ENCODE results near the gene DYNC2LI1.

DYNC2LI1 gene

DNA sequence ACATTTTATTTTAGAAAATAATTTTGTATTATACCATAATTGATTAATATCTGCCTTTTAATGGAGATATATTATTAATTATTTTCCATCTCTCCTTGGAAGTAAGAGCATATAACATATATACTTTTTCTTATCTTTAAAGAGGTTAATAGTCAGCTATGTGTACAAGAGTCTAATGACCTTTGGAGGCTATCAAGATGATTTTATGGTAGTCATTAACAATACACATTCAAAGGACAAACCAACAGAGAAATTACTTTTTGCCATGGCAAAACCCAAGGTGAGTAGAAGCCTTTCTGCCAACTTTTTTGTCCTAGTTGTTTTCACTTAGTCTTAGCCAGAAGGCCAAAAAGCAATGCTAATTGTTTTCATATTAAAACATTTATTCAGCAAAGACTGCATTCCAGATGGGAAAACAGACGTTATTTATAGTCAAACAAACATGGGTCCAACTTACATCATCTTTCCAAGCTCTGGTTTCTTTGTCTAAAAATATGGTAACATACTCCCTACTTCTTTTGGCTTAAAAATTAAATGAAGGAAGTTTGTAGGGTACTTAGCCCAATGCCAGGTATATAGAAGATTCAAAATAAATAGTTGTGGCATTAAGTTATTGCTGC, 9.6 kb upstream of the DYNC2LI1 start:
- no peak for DNase-seq

DNA sequence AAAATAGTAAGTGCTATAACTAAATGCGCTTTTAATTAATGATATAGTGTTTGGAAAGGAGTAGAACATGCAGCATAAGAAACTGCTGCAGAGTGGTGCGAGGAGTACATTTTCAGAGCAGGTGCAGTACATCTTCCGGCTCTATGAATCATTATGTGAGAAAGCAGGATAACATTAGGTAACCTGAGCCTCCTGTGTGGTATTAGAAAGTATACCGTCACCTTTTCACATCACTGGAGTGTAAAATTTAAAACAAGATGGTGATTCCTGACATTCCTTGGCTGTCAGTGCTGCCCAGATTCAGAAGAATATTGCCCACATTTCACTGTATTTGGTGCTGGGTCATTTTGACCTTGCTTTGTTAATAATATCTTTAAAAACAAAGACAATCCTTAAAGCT, 7.8 kb upstream of the DYNC2LI1 start:
- no peak for DNase-seq

DNA sequence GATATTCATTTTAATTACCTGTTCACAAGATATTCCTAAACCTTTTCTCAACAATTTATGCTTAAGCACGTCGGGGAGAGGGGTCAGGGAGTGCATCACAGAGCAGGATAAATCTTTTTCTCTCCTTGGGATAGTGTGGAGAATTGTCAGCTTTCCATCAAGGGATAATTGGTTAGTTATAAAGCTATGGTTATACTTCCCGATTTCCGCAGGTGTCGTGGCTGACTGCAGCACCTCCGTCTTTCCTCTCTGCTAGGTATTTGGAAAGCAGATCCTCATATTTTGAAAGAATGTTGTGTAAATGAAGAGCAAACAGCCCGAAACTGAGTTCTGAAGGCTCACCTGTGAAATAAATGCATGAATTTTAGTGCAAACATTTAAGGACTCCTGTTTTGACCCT, 778 bp downstream of the DYNC2LI1 start:
- no peak for DNase-seq

DNA sequence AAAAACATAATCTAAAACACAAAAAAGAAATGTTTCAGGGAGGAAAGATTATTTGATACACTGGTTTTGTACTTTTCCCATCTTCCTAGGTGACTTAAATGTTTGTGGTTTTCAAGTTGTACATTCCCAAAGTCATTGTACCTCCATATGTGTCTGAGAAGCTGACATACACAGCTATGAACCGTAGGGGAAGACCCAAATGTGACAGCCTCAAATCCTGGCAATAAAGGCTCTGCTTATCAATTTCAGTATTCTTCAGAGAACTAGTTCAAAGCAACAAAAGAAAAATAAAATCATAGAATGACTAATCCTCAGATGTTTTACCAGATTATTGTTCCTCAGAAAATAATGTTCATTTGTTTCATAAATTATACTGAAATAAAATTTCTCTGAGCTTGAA, 2.5 kb downstream of the DYNC2LI1 start:
- no peak for DNase-seq

DNA sequence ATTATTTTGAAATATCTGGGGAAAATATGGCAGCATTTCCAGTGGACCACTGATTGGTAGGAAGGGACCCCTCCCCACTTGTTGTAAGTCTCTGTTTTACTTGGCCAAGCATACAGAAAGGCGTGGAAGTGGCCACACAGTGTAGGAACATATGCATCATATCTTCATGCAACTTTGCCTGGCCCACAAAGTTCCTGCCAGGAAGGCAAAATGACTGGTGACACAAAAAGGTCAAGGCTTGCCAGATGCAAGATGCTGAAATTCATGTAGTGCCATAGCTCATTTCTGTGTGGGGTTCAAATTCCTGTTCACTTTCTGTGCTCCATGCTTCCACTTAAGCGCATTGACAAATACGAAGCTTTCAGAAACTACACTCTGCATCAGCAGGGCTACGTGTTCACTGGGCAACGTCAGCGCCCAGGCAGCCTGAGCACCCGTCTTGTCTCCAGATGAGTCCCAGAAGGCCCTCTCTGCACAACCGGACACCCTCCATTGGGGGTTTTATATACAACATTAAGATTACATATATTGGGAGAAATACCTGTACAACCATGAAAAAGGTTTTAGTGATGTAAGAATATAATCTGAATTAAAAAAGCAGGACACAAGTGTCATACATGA, 3.6 kb downstream of the DYNC2LI1 start:
- DNase-seq: peak in 1 of 2 donors; percentile 20

DNA sequence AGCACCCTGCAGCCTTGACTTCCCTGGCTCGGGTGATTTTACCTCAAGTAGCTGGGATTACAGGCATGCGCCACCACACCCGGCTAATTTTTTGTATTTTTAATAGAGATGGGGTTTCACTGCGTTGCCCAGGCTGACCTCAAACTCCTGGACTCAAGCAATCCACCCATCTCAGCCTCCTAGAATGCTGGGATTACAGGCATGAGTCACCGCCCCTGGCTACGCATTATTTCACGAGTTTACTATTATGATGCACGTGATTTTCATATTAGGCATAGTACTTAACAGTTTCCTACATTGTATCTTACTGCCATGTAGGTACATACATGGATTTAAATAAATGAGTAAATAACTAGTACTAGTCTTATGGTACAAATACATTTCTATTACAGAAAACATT, 4.4 kb downstream of the DYNC2LI1 start:
- no peak for DNase-seq

DNA sequence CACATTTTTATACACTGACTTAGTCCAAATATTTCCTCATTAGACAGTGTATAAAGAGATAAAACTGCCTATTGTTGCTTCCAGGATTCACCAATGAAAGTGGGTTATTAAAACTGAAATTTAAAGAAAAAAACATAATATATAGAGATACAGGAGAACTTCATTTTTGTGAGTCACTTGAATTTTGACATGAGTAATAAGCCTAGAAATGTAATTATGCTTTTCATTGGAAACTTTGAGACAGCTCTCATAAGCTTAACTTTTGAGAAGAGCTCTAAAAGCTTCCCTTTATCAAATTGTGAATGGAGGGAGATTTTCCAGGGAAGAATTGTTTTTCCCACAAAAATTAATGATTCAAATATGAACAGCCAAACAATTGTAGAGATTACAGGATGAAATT, 14.1 kb downstream of the DYNC2LI1 start:
- DNase-seq: no peak

DNA sequence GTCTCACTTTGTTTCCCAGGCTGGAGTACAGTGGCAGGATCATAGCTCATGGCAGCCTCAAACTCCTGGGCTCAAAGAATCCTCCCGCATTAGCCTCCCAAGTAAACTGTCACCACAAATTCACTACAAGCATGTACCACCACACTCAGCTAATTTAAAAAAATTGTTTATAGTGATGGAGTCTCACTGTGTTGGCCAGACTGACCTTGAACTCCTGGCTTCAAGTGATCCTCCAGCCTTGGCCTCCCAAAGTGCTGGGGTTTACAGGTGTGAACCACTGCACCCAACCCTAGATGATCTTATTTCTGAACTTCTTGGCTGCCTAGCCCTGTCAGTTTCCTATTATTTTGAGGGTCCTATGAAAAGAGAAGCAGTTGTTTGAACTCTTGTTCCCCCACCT, 14.8 kb downstream of the DYNC2LI1 start:
- no peak for DNase-seq

DNA sequence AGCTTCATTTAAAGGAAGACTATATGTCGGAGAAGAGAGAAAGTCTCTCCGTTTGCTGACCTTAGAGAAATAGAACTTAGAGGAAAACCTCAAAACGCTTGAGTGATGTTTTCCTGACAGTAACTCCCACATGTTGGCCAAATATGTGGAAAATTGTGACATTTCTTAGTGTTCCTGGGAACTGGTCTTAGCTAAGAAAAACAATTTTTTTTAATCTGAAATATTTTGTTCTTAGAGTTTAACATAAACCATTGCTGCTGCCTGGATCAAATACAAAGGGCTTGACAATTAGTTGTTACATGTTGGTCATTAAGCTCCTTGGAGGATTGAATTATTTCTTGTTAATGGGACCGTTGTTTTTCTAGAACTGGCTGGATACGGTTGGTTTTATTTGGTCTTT, 16.3 kb downstream of the DYNC2LI1 start:
- no peak for DNase-seq

DNA sequence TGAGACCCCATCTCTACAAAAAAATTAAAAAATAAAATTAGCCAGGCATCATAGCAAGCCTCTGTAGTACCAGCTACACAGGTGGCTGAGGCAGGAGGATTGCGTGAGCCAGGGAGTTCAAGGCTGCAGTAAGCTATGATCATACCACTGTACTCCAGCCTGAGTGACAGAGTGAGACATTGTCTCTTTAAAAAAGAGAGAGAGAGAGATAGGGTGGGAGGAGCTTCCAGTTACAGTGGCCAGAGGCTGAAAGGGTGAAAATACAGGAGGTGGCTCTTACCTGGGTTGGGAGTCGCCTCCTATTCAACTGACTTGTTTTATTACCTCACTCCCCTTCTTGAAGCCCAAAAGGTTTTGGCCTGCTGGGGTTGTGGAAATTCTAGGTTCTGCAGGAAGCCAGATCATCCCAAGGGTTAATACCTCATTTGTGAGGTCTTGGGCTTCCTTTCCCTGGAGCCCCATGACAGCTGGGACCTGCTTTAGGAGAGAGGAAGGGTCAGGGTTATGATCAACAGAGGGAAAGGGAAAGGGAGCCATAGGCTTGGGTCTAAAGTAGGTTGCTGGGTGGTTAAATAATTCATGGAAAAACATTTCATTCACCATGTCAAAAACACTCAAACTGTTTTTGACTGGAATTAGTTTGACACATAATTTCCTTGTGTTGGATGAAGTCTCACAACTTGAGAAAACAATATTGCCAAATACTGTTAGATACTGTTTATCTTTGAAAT, 17.4 kb downstream of the DYNC2LI1 start:
- DNase-seq: no peak

DNA sequence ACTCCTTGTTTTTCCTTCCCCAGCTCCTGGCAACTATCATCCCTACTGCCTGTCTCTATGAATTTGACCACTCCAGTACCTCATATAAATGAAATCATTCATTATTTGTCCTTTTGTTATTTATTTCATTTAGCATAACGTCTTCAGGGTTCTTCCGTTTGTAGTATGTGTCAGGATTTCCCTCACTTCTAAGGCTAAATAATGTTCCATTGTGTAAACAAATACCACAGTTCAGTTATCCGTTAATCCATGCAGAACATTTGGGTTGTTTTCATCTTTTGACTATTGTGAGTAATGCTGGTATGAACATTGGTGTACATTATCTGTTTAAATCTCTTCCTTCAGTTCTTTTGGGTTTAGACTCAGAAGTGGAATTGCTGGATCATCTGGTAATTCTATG, 18.8 kb downstream of the DYNC2LI1 start:
- no peak for DNase-seq

DNA sequence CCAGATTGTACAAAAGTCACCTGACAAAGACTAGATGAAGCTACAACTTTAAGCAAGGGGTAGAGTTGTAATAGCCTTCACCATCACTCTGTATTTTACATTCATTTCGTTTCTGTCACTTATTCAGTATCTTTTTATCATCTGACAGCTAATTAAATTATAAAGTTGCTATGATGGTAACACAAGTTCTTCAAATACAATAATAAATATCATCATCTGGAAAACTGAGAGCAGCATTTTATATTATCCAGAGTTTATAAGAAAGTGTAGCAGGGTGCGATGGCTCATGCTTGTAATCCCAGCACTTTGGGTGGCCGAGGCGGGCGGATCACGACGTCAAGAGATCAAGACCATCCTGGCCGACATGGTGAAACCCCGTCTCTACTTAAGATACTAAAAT, 21.1 kb downstream of the DYNC2LI1 start:
- no peak for DNase-seq

DNA sequence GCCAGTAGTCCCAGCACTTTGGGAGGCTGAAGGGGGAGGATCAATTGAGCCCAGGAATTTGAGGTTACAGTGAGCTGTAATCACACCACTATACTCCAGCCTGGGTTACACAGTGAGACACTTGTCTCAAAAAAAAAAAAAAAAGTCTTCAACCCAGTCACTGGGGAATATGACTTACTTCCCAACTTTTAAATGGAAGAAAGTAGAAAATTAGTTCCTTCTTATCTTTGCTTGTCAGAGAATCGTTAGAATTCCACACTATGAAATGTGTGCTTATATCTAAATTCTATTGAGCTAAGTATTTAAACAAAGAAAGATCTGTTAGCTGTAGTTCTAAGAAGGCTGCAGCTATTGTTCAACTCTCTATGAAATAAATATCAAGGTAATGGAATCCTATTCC, 22.4 kb downstream of the DYNC2LI1 start:
- no peak for DNase-seq

DNA sequence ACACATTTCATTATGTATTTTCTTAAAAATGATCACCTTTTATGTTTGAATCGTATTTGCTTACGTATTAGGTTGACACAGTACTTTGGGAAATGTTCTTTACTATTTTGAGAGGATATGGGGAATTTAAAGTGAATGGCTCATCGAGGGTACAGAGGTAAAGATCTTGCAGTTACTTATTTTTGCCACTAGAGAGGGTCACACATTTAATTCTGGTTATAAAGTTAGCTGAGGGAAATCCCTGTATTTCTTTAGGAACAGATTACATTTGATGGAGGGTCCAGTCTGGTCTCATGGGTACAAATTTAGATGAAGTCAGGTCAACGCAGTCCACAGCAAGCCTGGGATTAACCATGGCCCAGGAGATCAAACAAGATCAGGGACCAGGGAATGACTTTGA, 24.5 kb downstream of the DYNC2LI1 start:
- no peak for DNase-seq

DNA sequence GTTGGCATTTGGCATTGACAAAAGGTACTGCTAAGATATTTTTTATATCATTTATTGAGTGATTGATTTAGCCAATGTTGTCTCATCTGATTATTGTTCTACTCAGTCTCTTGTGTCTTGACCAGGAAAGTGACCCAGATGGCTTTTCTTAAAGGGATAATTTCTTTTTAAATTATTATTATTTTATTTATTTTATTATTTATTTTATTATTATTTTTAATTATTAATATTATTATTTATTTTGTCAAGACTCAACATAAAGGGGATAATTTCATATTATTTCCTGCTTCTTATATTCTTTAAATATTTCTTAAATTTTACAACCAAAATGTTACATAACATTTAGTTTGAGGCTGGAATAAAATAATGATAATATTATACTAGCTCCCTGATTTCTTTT, 27.1 kb downstream of the DYNC2LI1 start:
- no peak for DNase-seq

DNA sequence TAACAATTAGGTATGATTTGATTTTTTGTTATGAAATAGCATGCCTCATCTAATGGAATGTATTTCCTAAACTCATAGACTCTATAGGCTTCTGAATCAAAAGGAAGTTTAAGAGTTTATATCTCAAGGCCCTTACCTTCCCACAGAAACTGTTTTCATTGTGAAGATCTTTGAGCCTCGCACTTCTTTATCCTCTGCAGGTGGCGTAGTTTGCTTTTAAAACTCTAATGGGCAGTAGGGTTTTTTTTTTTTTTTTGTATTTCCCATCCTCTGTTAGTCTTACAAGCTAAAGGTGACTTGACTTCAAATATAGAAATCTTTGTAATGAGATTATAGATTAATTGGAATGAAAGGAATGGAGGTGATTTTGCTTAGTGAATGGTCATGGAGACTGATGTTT, 28.3 kb downstream of the DYNC2LI1 start:
- DNase-seq: no peak

DNA sequence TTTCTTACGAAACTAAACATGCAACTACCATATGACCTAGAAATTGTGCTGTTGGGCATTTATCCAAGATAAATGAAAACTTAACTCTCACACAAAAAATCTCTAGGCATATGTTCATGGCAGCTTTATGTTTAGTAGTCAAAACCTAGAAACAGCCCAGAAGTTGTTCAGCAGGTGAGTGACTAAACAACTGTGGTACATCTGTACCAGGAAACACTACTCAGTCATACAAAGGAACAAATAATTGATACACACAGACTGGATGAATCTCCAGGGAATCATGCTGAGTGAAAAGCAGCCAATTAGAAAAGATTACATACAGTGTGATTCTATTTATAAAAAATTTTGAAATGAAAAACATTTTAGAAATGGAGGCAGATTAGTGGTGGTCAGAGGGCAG, 29.3 kb downstream of the DYNC2LI1 start:
- no peak for DNase-seq

DNA sequence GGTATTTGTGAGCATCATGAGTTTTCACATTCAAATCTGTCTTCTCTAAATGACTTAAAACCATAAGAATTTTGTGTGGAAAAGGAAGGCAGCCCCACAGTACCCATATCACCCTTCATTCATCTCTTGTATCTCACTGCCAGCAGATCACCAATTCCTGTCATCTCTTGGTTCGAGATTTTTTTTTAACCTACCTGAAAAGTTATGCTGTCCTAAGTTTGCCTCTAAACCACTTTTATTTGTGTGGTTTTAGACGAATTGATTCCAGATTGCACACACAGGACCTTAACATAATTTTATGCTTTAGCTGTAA, 32.8 kb downstream of the DYNC2LI1 start:
- DNase-seq: no peak

DNA sequence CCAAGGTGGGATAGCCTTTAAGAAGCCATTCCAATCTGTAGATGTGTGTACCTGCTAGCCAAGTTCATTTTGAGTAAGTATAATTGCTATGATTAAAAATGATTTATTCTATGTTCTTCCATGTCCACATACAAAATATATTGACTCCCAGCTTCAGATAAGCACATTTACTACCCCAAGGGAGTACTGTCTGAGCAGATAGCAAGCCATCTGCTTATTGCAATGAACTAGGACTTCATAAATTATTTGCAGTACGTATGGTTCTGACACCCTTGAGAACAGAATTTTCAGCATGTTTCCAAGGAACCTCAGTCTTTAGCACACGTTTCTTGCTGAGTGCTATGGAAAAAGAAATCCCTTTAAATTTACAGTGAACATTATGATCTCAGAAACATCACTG, 36.6 kb downstream of the DYNC2LI1 start:
- DNase-seq: no peak

DNA sequence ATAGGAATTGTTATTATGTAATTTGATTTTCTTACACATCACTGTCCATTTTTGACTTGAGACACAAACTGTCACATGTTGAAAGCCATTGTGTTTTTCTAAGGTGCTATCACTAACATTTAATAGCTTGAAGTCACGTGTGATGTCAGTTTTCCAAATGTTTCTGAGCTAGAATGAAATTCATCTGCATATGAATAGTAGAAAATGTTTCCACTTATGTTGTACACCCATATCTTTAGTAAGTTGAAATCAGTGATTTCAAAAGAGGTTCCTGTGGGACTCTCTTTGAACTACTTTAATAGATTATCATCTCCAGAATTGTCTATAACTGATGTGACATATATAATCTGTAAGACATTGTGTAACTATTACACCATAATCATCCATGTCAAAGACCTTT, 37.0 kb downstream of the DYNC2LI1 start:
- DNase-seq: no peak

DNA sequence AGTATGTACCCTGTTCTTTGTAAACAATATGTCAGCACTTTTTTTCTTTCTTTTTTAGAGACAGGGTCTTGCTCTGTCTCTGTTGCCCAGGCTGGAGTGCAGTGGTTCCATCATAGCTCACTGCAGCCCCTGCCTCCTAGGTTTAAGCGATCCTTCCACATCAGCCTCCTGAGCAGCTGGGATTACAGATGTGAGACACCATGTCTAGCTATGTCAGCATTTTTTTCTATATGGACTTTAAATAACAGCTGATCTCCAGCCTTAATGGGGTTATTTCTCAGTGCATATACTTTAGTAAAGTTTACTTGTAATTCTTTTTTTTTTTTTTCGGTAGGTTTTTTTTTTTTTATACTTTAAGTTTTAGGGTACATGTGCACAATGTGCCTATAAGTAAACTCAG, 38.2 kb downstream of the DYNC2LI1 start:
- DNase-seq: no peak

DNA sequence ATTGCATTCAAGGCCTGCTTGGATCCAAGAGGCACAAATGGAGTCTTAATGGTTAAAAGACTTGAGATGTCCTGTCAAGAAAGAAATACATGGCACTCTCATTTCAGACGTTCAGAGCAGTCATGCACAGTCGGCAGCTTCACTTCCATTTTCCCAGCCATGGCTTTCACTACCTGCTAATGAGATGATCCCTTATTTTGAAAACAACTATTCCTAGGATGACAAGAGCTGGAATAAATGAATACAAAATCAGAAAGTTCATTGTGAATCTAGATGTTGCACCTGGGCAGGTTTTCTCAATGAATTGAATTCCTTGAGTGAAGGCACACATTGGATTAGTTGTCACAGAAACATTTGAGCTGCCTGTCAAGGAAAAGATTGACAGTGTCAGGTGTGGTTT, 39.1 kb downstream of the DYNC2LI1 start:
- no peak for DNase-seq

DNA sequence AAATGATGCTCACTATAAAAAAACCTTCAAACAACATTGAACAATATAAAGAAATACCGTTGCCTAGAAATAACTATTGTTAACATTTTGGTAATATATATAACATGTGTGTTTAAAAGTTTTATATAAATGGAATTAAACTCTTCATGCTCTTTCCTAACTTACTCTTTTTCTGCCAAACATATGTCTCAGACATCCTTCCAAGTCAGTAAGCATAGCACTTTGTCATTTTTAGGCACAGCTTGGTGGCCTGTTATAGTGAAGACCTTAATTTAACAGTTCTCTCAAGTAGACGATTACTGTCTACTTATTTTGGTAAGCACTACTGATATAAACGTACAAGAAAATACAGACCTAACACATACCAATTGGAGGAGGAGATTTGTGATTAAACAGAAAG, 40.9 kb downstream of the DYNC2LI1 start:
- no peak for DNase-seq

DNA sequence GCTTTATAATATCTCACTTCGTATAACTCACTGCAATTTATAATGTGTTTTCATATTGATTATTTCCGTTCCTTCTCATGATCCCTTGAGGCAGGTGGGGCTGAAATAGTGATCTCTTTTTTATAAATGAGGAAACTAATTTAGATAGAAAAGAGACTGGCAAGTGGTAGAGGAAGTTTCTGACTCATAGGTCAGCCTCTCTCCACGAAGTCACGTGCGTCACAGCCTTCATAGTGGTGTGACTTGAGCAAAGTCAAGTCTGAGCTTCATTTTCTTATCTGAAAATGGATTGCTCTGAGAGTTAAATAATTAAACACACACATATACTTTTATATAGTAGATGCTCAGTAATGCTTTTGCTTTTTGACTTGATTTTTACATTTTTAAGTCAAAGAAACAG, 44.9 kb downstream of the DYNC2LI1 start:
- DNase-seq: peak in 1 of 2 donors; percentile 28

Measured in stimulated activated CD4-positive, alpha-beta T cell treated with anti-CD3 and anti-CD28 coated beads, Interleukin-2, amount 100 ng/mL, for 24 hours (primary cell).